ENCODE measurements around the gene DMXL2.

DMXL2 gene

DNA sequence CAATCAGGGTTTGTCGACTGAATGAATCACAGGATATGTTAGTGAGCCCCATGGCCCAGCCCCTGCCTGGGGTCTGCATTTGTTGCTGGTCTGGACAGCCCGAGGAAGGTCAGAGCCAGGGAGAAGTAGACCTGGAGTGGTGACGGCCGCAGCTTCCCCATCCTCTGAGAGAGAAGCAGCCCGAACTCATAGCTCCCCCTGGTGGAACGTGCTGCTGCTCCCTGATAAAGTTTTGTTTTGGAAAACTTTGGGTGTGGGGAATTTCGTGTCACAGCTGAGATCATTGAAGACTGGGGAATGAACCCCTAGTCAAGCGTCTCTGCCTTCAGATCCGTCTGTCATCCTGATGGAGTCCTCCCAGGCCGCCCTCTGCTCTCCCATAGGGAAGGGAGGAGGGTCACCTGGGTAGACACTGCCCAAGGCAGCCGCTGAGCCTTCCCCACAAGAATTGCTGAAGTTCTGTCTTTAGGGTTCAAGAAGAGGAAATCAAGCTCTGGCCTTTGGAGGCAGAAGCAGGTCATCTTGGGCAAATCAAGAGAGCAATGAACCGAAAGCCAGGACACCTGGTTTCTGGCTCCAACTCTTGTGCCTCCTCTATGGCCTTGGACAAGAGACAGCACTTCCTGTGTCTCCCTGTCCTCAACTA lies 220.6 kb downstream of the DMXL2 start:
- peak; percentile 40 for DNase-seq

DNA sequence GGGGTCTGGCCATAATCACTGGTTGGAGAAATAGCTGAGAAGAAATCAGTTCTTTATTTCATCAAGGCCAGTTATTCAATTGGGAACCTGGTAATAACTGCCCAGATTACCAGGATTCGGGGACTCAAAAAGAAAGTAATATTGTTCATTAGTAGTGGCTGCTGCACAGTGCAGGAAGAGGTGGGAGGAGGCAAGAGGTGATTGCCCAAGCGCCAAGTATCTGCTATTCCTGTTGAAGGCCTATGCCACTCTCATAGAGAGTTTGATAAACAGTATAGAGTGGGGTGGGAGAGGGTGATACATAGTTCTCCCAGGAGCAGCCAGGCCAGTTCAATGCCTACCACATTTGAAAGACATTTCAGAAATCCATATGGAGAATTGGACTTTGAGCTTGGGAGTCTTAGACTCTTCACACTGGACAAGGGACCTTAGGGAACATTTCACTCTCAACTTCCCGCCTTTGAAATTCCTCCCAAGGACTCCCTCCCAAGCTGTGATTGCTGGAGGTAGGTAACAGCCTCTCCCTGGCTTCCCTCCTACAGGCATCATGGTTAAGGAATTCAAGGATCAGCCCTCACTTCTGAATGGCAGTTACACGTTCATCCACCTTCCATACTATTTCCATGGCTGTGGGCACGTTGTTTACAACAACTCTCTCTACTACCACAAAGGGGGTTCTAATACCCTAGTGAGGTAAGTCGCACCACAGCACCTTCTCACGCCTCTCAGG lies 221.4 kb downstream of the DMXL2 start:
- no peak for DNase-seq

- peak; percentile 68 for DNase-seq
Measured at GRCh38 chr15:51398626-51399025, 223.9 kb downstream of the DMXL2 start.
